ENCODE measurements around the gene PPP4R3B.

PPP4R3B gene

GRCh38 chr2:55617175-55618024 lies at the start of gene PPP4R3B:
PPP4R3B (minus strand) TSS chr2:55617622; CDS start chr2:55617285, 337 bp downstream.
- TF ChIP-seq ZNF274 (IDR thresholded peaks at IDR 0.05; ENCODE audit: low read depth, low read length) = no peak

DNA sequence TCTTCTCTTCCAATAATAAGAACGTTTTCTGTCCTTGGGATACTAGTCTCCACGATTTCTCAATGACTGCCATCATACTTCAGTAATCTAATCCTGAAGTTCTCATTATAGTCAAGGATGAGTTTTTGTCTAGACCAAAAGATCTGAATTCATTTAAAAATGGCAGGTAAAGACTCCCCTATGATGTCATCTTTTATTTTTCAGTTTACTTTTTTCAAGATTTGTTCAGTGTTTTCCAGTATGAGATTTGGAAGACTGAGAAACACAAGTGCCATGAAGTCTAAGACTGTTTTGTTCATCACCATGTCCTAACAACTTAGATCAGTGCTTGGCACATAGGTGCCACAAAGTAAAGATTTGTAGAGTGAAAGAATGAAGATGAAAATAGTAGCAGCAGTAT lies 35.8 kb upstream of the PPP4R3B start:
- TF ChIP-seq ZNF274 (IDR thresholded peaks at IDR 0.05; ENCODE audit: low read depth, low read length) = no peak
- no peak overlapping the region for H3K4me3 ChIP-seq (ENCODE audit: low read length)

More at GRCh38 chr2:55617175-55618024, at the start of gene PPP4R3B:
- peak within 1 kb of the TSS; percentile 99 for H3K4me3 ChIP-seq (ENCODE audit: low read length)

GRCh38 chr2:55649211-55649610 lies 31.8 kb upstream of the PPP4R3B start:
- TF ChIP-seq ZNF274 (IDR thresholded peaks at IDR 0.05; ENCODE audit: low read depth, low read length) = no peak
- H3K4me3 ChIP-seq (ENCODE audit: low read length) = no peak overlapping the region

DNA sequence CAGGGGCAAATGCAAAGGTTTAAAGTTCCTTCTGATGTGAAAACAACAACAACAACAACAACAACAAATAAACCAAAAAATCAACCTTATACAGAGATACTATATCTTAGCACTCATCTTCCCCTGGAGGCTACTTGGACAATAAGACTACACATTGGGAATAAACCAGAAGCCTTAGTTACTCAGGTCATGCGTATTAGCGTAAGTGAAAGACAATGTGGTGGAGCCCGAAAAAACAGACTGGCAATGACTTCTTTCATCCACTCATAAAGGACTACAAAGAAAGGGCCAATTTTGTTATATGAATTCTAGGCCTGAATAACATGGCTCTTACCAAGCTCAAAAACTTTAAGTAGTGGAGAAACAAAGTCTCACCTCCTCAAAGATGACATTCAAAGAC lies 19.4 kb upstream of the PPP4R3B start:
- no peak for TF ChIP-seq ZNF274 (IDR thresholded peaks at IDR 0.05; ENCODE audit: low read depth, low read length)
- no peak overlapping the region for H3K4me3 ChIP-seq (ENCODE audit: low read length)

DNA sequence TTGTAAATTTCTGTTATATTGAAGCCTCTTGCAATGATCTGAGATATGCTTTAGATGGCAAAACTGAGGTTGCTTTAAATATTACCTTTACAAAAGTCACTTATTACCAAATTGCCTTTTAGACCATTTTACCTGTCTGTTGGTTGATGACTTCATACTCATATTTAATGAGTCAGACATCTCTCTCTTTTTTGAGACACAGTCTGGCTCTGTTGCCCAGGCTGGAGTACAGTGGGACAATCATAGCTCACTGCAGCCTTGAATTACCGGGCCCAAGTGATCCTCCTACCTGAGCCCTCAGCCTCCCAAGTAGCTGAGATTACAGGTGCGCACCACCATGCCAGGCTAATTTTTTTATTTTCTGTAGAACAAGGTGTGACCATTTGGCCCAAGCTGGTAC lies 11.5 kb upstream of the PPP4R3B start:
- no peak for TF ChIP-seq ZNF274 (IDR thresholded peaks at IDR 0.05; ENCODE audit: low read depth, low read length)
- no peak overlapping the region for H3K4me3 ChIP-seq (ENCODE audit: low read length)

DNA sequence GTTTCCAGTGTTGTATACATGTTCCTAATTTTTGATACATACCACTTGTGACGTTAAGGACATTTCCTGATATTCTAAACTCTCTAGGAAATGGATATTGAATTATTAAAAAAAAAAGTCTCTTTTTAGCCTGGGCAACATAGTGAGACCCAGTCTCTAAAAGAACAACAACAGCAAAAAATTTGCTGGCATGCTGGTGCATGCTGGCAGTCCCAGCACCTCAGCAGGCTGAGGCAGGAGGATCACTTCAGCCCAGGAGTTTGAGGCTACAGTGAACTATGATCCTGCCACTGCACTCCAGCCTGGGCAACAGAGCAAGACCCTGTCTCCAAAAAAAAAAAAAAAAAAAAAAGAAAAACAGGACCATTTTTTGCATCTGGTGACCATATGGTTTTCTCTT lies 10.5 kb upstream of the PPP4R3B start:
- no peak for TF ChIP-seq ZNF274 (IDR thresholded peaks at IDR 0.05; ENCODE audit: low read depth, low read length)
- H3K4me3 ChIP-seq (ENCODE audit: low read length) = no peak overlapping the region

DNA sequence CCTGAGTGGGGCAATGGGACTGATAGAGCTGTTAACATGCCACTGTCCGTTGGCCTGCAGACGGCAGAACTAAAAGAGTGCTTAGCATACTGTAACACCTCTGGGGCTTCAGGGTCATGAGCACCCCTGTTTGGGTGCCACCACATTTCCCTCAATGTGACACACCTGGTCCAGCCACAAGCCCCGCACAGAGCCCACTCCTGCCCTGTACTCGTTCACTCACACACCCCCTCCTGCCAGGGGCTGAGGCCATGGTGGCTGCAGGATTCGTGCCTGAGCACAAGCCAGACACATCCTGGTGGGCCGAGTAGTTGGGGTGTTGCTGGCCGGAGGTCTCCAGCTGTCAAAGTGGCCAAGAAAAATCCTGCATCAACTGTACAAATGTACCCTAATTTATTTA lies 4.4 kb upstream of the PPP4R3B start:
- H3K4me3 ChIP-seq (ENCODE audit: low read length) = no peak overlapping the region

GRCh38 chr2:55620123-55620779 lies 2.8 kb upstream of the PPP4R3B start:
- TF ChIP-seq ZNF274 (IDR thresholded peaks at IDR 0.05; ENCODE audit: low read depth, low read length) = no peak
- H3K4me3 ChIP-seq (ENCODE audit: low read length) = no peak overlapping the region

More for the DNA sequence above, 4.4 kb upstream of the PPP4R3B start:
- TF ChIP-seq ZNF274 (IDR thresholded peaks at IDR 0.05; ENCODE audit: low read depth, low read length) = no peak

DNA sequence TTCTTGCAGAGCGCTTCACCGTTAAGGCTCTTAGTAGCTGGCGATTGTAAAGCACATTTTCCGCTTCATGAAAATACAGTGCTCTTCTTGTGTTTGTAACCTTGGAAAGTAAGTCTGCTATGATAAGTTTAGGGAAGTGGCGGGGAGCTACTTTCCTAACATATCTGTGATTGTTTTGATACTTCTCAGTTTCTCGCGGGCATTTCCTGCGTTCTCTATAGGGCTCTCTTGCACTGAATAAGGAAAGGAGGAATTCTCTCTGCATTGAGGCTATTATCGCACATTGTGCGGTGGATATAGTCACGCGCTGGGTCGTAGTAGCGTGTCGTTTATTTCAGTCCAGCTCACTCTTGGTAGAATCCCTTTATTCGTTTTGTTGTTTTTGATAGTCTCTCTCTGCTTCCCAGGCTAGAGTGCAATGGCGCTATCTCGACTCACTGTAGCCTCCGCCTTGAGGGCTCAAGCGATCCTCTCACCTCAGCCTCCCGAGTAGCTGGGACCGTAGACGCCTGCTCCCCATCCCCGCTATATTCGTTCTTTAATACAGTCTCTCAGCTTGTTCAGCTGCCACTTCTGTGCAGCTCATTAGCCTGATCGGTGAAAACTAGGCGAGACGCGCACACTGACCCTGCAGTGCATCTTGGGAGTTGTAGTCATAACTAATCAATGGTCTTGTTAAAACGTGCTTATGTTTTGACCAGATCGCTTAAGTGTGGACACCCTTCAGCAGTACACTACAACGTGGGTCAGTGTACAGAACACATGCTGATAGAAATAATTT lies 1.0 kb upstream of the PPP4R3B start:
- TF ChIP-seq ZNF274 (IDR thresholded peaks at IDR 0.05; ENCODE audit: low read depth, low read length) = no peak
- H3K4me3 ChIP-seq (ENCODE audit: low read length) = peak overlapping the region; percentile 99

- H3K4me3 ChIP-seq (ENCODE audit: low read length) = peak overlapping the region; percentile 99
- TF ChIP-seq ZNF274 (IDR thresholded peaks at IDR 0.05; ENCODE audit: low read depth, low read length) = no peak
Measured at GRCh38 chr2:55618025-55618274, 528 bp upstream of the PPP4R3B start.

DNA sequence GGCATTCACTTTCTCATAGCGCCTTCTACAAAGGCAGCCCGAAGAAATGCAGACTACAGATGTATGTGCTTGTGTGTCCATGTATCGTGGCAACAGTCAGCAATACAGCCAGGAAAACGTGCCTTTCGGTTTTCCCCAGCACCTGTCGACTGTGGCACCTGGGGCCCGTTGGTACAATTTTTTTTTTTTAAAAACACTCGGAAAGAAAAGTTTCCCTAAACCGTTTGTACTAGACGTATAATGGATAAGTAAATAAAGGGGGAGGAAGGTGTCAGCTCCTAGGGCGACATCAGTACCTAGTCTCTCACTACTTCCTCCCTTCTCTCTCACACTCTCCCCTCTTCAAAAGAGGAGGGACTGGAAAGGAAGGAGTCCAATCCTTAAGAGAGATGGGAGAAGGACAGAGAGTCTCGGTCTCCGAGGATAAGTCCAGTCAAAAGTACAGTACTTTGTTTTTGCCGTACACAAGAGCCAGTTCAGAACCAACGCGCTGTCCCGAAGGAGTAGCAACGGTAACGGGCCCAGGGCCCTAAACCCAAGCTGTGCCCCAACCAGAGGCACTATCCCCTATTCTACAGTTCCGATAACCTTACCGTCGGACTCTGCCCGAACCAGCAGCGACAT lies 759 bp downstream of the PPP4R3B start:
- TF ChIP-seq ZNF274 (IDR thresholded peaks at IDR 0.05; ENCODE audit: low read depth, low read length) = no peak
- H3K4me3 ChIP-seq (ENCODE audit: low read length) = peak overlapping the region; percentile 96

DNA sequence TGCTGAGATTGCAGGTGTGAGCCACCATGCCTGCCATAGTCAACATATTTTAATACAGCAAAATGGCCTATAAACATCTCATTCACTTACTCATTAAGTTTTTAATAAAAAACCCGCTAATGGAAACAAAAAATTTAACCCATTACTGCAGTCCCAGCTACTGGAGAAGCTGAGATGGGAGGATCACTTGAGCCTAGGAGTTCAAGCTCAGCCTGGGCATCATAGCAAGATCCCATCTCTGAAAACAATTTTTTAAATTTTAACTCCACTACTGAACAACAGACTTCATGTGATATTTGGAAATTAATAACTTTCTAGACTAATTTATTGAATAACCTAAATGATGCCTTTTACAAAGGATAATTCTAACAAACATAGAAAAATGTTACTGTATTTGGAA lies 5.4 kb downstream of the PPP4R3B start:
- TF ChIP-seq ZNF274 (IDR thresholded peaks at IDR 0.05; ENCODE audit: low read depth, low read length) = no peak
- H3K4me3 ChIP-seq (ENCODE audit: low read length) = no peak overlapping the region

DNA sequence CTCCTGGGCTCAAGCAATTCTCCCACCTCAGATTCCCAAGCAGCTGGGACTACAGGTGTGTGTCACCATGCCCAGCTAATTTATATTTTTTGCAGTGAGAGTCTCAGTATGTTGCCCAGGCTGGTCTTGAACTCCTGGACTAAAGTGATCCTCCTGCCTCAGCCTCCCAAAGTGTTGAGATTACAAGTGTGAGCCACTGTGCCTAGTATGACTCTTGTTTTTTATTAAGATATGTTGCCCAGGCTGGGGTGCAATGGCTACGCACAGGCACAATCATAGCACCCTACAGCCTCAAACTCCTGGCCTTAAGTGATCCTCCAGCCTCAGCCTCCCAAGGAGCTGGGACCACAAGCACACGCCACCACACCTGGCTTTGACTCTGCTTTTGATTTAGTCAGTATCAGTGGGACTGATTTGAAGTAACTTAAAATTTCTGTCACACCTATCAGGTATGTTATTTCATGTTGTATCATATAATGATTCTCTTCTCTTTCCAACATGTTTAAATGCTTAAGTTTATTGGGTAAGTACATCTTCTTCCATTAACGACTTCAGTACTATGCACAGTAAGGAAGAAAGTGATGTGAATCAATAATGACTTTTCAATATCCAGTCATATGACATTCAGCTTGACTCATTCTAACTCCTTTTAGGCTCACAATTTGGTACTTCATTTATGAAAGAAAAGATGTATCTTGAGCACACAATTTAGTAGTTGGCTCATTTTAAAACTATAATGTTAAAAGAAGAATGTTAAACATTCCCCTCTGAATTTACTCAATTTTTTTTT lies 6.3 kb downstream of the PPP4R3B start:
- H3K4me3 ChIP-seq (ENCODE audit: low read length) = no peak overlapping the region
- no peak for TF ChIP-seq ZNF274 (IDR thresholded peaks at IDR 0.05; ENCODE audit: low read depth, low read length)

Measured in GM08714 (cell line).